ENCODE results near the gene VWA2.

Gene VWA2

GRCh38 chr10:114274616-114275453, 35.8 kb downstream of the VWA2 start:
- no peak overlapping the region for H3K4me3 ChIP-seq (ENCODE audit: low read depth, low read length)
- TF ChIP-seq CTCF (IDR thresholded peaks at IDR 0.05; ENCODE audit: low read depth, low read length): no peak

- no peak overlapping the region for H3K4me3 ChIP-seq (ENCODE audit: low read depth, low read length)
- no peak for TF ChIP-seq CTCF (IDR thresholded peaks at IDR 0.05; ENCODE audit: low read depth, low read length)
Measured at GRCh38 chr10:114276066-114276465, 37.0 kb downstream of the VWA2 start.

GRCh38 chr10:114276671-114277070, 37.6 kb downstream of the VWA2 start:
- no peak overlapping the region for H3K4me3 ChIP-seq (ENCODE audit: low read depth, low read length)
- no peak for TF ChIP-seq CTCF (IDR thresholded peaks at IDR 0.05; ENCODE audit: low read depth, low read length)

DNA sequence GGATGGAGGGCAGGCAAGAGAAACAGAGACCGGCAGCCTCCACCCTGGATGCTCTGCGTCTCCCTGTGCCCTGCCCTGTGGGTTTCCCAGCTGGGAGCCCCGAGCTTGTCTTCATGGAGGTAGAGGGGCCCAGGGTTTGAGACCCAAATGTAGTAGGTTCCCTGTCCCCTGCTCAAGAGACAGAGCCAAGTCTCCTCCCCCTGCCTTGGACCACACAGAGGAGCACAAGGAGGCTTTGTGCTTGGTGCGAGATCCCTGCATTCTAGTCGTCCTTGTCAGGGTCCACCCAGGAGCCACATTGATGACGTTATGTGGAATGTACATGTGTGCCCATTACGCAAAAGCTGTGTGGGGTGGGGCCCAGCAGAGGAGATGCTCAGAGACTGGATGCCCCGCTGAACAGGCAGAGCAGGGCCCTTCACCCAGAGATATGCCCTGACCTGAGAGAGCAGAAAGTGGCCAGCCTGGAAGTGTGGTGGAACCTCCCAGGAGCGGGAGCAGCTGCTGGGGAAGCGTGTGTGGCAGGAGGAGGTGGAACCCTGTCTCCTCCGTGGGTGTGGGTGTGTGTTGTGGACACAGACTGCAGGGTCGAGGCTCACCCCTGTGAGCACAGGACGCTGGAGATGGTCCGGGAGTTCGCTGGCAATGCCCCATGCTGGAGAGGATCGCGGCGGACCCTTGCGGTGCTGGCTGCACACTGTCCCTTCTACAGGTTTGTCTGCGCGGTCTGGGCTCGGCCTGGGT, 39.3 kb downstream of the VWA2 start:
- TF ChIP-seq CTCF (IDR thresholded peaks at IDR 0.05; ENCODE audit: low read depth, low read length): no peak
- H3K4me3 ChIP-seq (ENCODE audit: low read depth, low read length): no peak overlapping the region

- no peak overlapping the region for H3K4me3 ChIP-seq (ENCODE audit: low read depth, low read length)
- no peak for TF ChIP-seq CTCF (IDR thresholded peaks at IDR 0.05; ENCODE audit: low read depth, low read length)
Measured at GRCh38 chr10:114278884-114279191, 39.8 kb downstream of the VWA2 start.

DNA sequence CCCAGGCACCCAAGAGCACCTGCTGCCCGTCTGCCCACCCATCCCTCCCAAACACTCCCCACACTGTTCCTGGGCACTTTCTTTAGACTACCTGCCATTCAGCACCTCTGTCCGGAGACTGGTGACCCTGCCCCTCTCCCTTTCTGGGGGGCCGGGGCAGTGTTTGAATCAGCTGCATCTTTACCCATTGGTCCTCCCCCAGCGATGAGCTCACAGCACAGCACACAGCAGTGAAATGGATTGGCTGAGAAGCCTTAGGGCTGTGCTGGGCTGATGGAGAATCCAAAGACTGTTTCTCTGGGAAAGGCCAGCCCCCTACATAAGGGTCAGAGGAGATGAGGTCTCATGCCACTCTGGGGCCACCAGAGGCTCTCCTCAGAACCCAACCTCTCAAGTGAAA, 40.2 kb downstream of the VWA2 start:
- TF ChIP-seq CTCF (IDR thresholded peaks at IDR 0.05; ENCODE audit: low read depth, low read length): no peak

More for the DNA sequence above, 40.2 kb downstream of the VWA2 start:
- H3K4me3 ChIP-seq (ENCODE audit: low read depth, low read length): no peak overlapping the region
